ENCODE results near the gene PSMD9.

PSMD9 gene

GRCh38 chr12:121966959-121967358, 78.4 kb downstream of the PSMD9 start:
- no peaks in the 10 kb centered on the region for H3K9me3 ChIP-seq (ENCODE audit: control insufficient read depth, low read length)
- H3K4me1 ChIP-seq (ENCODE audit: control insufficient read depth, insufficient read depth, low read length): no peaks in the 10 kb centered on the region
- no peak overlapping the region for H3K9ac ChIP-seq (ENCODE audit: low read length)
- H3K36me3 ChIP-seq (ENCODE audit: control insufficient read depth, insufficient read depth, low read length): no peaks in the 10 kb centered on the region
- H3K4me3 ChIP-seq (ENCODE audit: low read length): no peak overlapping the region
- H3K27me3 ChIP-seq (ENCODE audit: control insufficient read depth, insufficient read depth, low read length): no peaks in the 10 kb centered on the region

All from mucosa of stomach (tissue), 1 donor.